ENCODE measurements around the gene TSPAN8.

DNA sequence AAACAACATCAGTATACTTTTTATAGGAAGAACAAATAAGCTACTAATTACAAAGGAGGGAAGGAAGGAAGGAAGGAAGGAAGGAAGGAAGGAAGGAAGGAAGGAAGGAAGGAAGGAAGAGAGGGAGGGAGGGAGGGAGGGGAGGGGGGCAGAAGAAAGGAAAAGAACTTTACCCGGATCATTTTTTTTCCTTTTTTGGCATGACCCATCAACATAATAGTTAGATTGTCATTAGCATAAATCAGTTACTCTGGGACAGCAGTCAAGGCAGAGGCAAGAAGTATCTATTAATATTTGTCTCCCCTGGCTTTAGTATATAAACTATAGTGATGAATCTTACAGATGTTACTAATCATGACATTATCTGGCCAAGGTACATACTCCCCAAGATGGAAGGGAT is 35.2 kb upstream of the TSPAN8 start:
- TF ChIP-seq, protein P1, sequence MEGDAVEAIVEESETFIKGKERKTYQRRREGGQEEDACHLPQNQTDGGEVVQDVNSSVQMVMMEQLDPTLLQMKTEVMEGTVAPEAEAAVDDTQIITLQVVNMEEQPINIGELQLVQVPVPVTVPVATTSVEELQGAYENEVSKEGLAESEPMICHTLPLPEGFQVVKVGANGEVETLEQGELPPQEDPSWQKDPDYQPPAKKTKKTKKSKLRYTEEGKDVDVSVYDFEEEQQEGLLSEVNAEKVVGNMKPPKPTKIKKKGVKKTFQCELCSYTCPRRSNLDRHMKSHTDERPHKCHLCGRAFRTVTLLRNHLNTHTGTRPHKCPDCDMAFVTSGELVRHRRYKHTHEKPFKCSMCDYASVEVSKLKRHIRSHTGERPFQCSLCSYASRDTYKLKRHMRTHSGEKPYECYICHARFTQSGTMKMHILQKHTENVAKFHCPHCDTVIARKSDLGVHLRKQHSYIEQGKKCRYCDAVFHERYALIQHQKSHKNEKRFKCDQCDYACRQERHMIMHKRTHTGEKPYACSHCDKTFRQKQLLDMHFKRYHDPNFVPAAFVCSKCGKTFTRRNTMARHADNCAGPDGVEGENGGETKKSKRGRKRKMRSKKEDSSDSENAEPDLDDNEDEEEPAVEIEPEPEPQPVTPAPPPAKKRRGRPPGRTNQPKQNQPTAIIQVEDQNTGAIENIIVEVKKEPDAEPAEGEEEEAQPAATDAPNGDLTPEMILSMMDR (IDR thresholded peaks at IDR 0.05) = no peak
- no peak for TF ChIP-seq POLR2AphosphoS5 (IDR thresholded peaks at IDR 0.05)
- no peak for TF ChIP-seq POLR2A (IDR thresholded peaks at IDR 0.05)

Measured in prostate gland (tissue), 2 donors.